K562 (cell line): ENCODE results near the gene LXN. TPM values are rescaled to one million over a fixed set of nuclear protein-coding genes. Genes with fewer than 3 reads are reported as not detected.
A peak's percentile ranks its signal among the peaks of the same experiment; 100 is the strongest.

ENCODE experiments used
- ADNP ChIP-seq: fragments of 200-800 bp; sonication (Bioruptor generic); IDR thresholded peaks from 2 replicates; pipeline ENCODE4 v1.6.1; 2016; ENCODE audit warnings: missing genetic modification characterization, missing compliant biosample characterization
- CC2D1A ChIP-seq: fragments of 450-650 bp; IDR thresholded peaks from 2 replicates; pipeline ENCODE4 v1.6.1; 2017; ENCODE audit warnings: mild to moderate bottlenecking
- FOXK1 ChIP-seq: sonication (generic); formaldehyde crosslinking; IDR thresholded peaks from 2 replicates; pipeline ENCODE4 v1.8.0; 2022; ENCODE audit warnings: missing genetic modification reagents, mild to moderate bottlenecking, borderline replicate concordance
- HES1 ChIP-seq: fragments of 450-650 bp; IDR thresholded peaks from 2 replicates; pipeline ENCODE4 v1.6.1; 2016; ENCODE audit warnings: low read depth, mild to moderate bottlenecking, moderate library complexity
- KDM1A ChIP-seq, 2 experiments: fragments of 450-650 bp; IDR thresholded peaks; 2 replicates each; pipeline ENCODE4 v1.6.1; 2016; ENCODE audit warnings: mild to moderate bottlenecking in 2 of 2
- KHSRP ChIP-seq: fragments of 450-650 bp; IDR thresholded peaks from 2 replicates; pipeline ENCODE4 v1.6.1; 2017
- MAFG ChIP-seq: fragments of 450-650 bp; conservative IDR thresholded peaks from 2 replicates; pipeline ENCODE4 v1.6.1; 2016; ENCODE audit warnings: missing genetic modification characterization, missing compliant biosample characterization
- MAFK ChIP-seq: IDR thresholded peaks from 2 replicates; pipeline ENCODE4 v1.6.1; 2011; ENCODE audit warnings: low read length, improper control_type of control experiment
- MCM2 ChIP-seq: fragments of 450-650 bp; IDR thresholded peaks from 2 replicates; pipeline ENCODE4 v1.6.1; 2017; ENCODE audit warnings: low read depth, mild to moderate bottlenecking
- MECOM ChIP-seq: fragments of 250-450 bp; sonication (Bioruptor Pico); IDR thresholded peaks from 2 replicates; pipeline ENCODE4 v1.8.0; 2022; ENCODE audit warnings: inconsistent platforms
- MITF ChIP-seq: IDR thresholded peaks from 2 replicates; pipeline ENCODE4 v1.6.1; 2014; ENCODE audit warnings: antibody characterized with exemption
- MTA2 ChIP-seq: fragments of 450-650 bp; IDR thresholded peaks from 2 replicates; pipeline ENCODE4 v1.6.1; 2016; ENCODE audit warnings: low read depth
- NFE2L1 ChIP-seq: fragments of 450-650 bp; IDR thresholded peaks from 2 replicates; pipeline ENCODE4 v1.6.1; 2016; ENCODE audit warnings: missing genetic modification characterization, low read depth, mild to moderate bottlenecking, missing compliant biosample characterization, moderate library complexity, borderline replicate concordance
- POLR2A ChIP-seq: fragments of 450-650 bp; conservative IDR thresholded peaks from 2 replicates; pipeline ENCODE4 v1.6.1; 2016
- POLR2B ChIP-seq: fragments of 450-650 bp; IDR thresholded peaks from 2 replicates; pipeline ENCODE4 v1.6.1; 2018; ENCODE audit warnings: low read depth; ENCODE audit not compliant: partially characterized antibody
- PURB ChIP-seq: sonication (generic); formaldehyde crosslinking; IDR thresholded peaks from 2 replicates; pipeline ENCODE4 v1.9.0; 2021; ENCODE audit warnings: low read depth, mild to moderate bottlenecking, missing genetic modification reagents
- RBM34 ChIP-seq: fragments of 200-400 bp; formaldehyde crosslinking; IDR thresholded peaks from 2 replicates; pipeline ENCODE4 v1.6.1; 2018; ENCODE audit warnings: low read length, borderline replicate concordance; ENCODE audit not compliant: insufficient read depth
- SIN3A ChIP-seq, 2 experiments: fragments of 150-350 bp in 1 of 2; IDR thresholded peaks; 2 replicates each; pipeline ENCODE4 v1.6.1; 2011 to 2016; ENCODE audit warnings: borderline replicate concordance in 2 of 2, low read depth in 2 of 2, low read length in 2 of 2, mild to moderate bottlenecking in 2 of 2, moderate library complexity in 2 of 2; ENCODE audit not compliant: control insufficient read depth in 1 of 2
- SLC30A9 ChIP-seq: fragments of 250-450 bp; sonication (Bioruptor Pico); IDR thresholded peaks from 2 replicates; pipeline ENCODE4 v1.8.0; 2022; ENCODE audit warnings: mild to moderate bottlenecking, moderate library complexity
- SMAD3 ChIP-seq: fragments of 450-650 bp; formaldehyde crosslinking; conservative IDR thresholded peaks from 2 replicates; pipeline ENCODE4 v1.4.0; 2020; ENCODE audit warnings: mild to moderate bottlenecking
- TRIM24 ChIP-seq, 2 experiments: fragments of 450-650 bp; IDR thresholded peaks; 2 replicates each; pipeline ENCODE4 v1.6.1; 2016
- TSHZ1 ChIP-seq: fragments of 250-450 bp; sonication (Bioruptor Pico); IDR thresholded peaks from 2 replicates; pipeline ENCODE4 v1.4.0; 2020; ENCODE audit warnings: mild to moderate bottlenecking, moderate library complexity
- U2AF1 ChIP-seq: fragments of 200-400 bp; formaldehyde crosslinking; optimal IDR thresholded peaks from 2 replicates; pipeline ENCODE3; 2017; ENCODE audit warnings: mild to moderate bottlenecking, low read depth, low read length, moderate library complexity
- YY1 ChIP-seq, 3 experiments: IDR thresholded peaks; 2 replicates each; pipeline ENCODE4 v1.6.1; 2011; ENCODE audit warnings: low read length in 2 of 3, mild to moderate bottlenecking in 2 of 3, moderate library complexity in 2 of 3, borderline replicate concordance in 1 of 3, control low read depth in 1 of 3, low read depth in 1 of 3; ENCODE audit not compliant: insufficient read depth in 3 of 3, insufficient replicate concordance in 2 of 3, control insufficient read depth in 1 of 3, insufficient read length in 1 of 3; ENCODE audit errors: extremely low read depth in 1 of 3
- ZC3H11A ChIP-seq: IDR thresholded peaks from 2 replicates; pipeline ENCODE4 v1.6.1; 2012; ENCODE audit warnings: low read depth, low read length, improper control_type of control experiment
- ZNF699 ChIP-seq: fragments of 250-450 bp; sonication (Bioruptor Pico); IDR thresholded peaks from 2 replicates; pipeline ENCODE4 v1.8.0; 2021; ENCODE audit warnings: mild to moderate bottlenecking, moderate library complexity; ENCODE audit not compliant: insufficient replicate concordance
- polyA plus RNA-seq, 8 experiments: library from polyadenylated mRNA; depleted of rRNA in 4 of 8; stranded (reverse) in 5 of 8; unstranded in 3 of 8; fragments of >200 nt; fragmentation: Nextera tagmentation in 2 of 8; fragmentation: Illumina TruSeq in 1 of 8; extraction: Ambion mirVana in 2 of 8; extraction: Trizol in 1 of 8; gene quantifications; 2 replicates each; pipeline versions ENCODE4 v1.2.1 to v1.2.3, GENCODE V29; 2011 to 2014; ENCODE audit warnings: inconsistent platforms in 1 of 8, missing spikeins in 1 of 8
- total RNA-seq, 7 experiments: library from RNA; depleted of rRNA in 6 of 7; stranded (reverse); fragments of >200 nt in 6 of 7; fragmentation: Illumina TruSeq in 2 of 7; extraction: Trizol in 2 of 7; gene quantifications; 2 replicates each; pipeline versions ENCODE4 v1.2.1 to v1.2.3, GENCODE V29; 2011 to 2021; ENCODE audit warnings: low replicate concordance in 1 of 7

LXN gene
- total and polyA plus RNA-seq, 9 of the 15 experiments (the other 6 are each of a cell fraction or from before 2014, with no cell fraction given): 0.08 to 0.13 TPM; not detected in 7

- TF ChIP-seq TSHZ1: no peak
- no peak for TF ChIP-seq SIN3A (IDR thresholded peaks at IDR 0.05; ENCODE audit: borderline replicate concordance in 2 of 2, control insufficient read depth in 1 of 2, low read depth in 2 of 2, low read length in 2 of 2)
- TF ChIP-seq MTA2: peak; percentile 89
- TF ChIP-seq SLC30A9 (CRISPR knock-in tag): no peak
- no peak for TF ChIP-seq FOXK1
- TF ChIP-seq TRIM24 (IDR thresholded peaks at IDR 0.05): peak; percentile 76 to 91; a peak in 3 of 4 replicates
- TF ChIP-seq MECOM (CRISPR knock-in tag): no peak
- TF ChIP-seq MITF: no peak
- TF ChIP-seq ADNP (tag): 0 out of 2 replicates have a peak, but pooled peaks have one; percentile 63
- no peak for TF ChIP-seq U2AF1
- peak; percentile 69 for TF ChIP-seq KDM1A (IDR thresholded peaks at IDR 0.05)
- no peak for TF ChIP-seq POLR2A
- TF ChIP-seq SMAD3 (CRISPR knock-in tag): no peak; the same call in 1 of the 2 replicates
- TF ChIP-seq PURB (CRISPR knock-in tag): no peak
- TF ChIP-seq KHSRP: no peak
- TF ChIP-seq RBM34: no peak
- TF ChIP-seq MAFK: peak; percentile 85
- peak; percentile 98 for TF ChIP-seq MAFG
- TF ChIP-seq YY1 (IDR thresholded peaks at IDR 0.05; ENCODE audit: borderline replicate concordance in 1 of 3, control insufficient read depth in 1 of 3, extremely low read depth in 1 of 3, insufficient read depth in 3 of 3, insufficient read length in 1 of 3, insufficient replicate concordance in 2 of 3, low read depth in 1 of 3, low read length in 2 of 3): no peak
- TF ChIP-seq CC2D1A: peak; percentile 84; the same call in 1 of the 2 replicates
- TF ChIP-seq NFE2L1 (tag): 0 out of 2 replicates have a peak, but pooled peaks have one; percentile 16
- no peak for TF ChIP-seq HES1
- no peak for TF ChIP-seq ZC3H11A
- no peak for TF ChIP-seq MCM2
- TF ChIP-seq POLR2B: no peak
- TF ChIP-seq ZNF699: no peak
Observed at GRCh38 chr3:158679547-158680000, 7.1 kb upstream of the LXN start (continued).
